ENCODE measurements around the gene KCNJ15.

Gene KCNJ15

DNA sequence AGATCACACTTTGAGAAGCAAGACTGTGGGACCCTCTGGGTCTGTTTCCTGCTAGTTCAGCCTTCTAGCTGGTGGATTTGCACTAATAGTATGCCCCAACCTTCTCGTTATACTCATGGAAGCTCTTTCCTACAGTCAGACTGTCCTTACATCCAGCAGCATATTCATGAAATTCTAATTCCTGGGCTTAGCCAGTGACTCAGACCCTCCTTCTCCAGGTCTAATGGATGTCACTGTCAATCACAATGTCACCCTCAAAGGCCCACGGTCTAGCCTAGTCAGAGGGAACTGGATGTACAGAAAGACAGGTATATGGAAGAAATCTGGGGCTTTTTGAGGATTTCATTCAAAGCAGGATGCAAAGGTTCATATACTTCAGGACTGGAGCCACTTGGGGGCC is 72.4 kb downstream of the KCNJ15 start:
- no peak for DNase-seq

DNA sequence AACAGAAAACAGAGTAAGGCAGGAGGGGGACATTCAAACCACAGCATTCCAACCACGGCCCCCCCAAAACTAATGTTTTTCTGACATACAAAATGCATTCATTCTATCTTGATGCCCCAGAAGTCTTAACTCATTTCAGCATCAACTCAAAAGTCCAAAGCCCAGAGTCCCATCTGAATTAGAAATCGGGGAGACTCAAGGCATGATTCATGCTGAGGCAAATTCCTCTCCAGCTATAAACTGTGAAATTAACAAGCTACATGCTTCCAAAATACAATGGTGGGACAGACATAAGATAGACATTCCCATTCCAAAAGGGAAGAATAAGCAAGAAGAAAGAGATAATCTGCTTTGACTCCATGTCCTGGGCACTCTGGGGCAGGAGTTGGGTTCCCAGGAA is 73.9 kb downstream of the KCNJ15 start:
- DNase-seq = no peak

DNA sequence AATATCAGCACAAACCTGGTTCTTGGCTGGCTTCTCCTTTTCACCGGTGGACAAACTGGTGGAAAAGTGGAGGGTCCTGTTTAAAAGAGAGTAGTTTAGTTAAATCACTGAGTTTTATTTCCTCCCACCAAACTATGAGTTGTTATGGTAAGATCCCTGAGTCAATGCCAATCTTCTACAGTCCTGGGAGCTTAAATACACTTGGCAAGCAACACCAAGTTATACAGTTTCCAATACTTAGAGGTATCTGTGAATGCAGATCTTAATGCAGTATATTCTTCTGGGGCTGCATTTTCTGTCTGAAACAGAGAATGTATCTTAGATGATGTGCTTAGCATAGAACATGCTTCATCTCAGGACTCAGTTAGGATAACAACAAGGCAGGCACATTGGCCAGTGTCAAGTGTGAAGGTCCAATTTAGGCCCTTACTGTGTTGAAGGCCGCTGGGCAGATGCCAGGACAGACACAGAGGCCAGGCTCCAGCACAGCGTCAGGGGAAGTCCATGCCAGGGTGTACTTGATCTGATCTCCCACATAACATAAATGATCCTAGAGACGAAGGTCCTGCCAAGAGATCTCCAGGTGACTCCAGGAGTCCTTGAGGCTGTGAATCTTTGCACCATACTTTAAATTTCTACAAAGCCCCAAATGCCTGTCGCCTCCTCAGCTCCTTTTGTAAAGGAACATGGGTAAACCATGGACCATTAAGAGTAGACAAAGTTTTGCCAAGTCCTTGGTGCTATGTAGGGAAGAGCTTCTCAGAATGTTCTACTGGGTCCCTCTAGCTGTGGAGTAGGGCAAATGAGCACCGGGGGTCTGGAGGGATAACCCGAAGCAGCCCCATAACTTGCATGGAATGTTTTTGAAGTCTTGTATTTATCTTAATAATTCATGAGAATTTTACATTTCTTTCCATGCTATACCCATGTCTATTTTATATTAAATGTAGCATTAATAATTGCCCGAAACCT is 76.8 kb downstream of the KCNJ15 start:
- no peak for DNase-seq

DNA sequence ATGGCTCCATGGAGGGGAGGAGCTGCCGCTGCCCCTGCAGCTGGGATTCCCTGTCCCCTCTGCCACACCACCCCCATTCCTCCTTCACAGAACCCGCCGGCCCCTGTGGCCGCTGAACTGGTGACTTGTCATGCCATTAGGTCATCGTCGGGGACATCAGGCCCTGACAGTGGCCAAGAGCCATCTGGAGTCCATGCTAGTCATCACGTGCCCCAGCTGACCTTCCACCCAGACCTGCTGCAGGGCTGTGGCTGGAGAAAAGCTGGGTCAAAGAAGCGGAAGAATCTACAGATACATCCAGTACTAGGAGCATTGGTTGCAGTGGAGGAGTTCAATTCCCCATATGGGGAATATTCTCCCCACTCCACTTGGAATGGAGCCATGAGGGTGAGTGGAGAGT is 78.1 kb downstream of the KCNJ15 start:
- no peak for DNase-seq

DNA sequence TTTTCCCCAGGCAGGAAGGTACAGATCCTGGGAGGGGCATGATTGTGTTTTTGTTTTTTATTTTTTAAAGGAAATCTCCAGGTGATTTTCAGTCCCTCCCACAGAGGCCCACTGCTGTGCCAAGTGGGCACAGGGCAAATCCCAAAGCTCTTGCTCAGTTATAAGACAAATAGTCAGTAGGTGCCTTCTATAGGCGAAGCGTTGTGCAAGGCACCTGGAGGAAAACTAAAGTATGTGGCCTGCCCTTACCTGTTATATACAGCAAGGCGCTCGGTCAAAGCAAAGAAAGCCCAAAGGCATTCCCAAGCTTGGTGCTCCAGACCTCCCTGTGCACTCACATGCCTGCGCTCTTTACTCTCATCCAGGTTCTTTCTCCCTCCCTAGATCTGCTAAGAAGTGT is 81.0 kb downstream of the KCNJ15 start:
- DNase-seq = no peak

DNA sequence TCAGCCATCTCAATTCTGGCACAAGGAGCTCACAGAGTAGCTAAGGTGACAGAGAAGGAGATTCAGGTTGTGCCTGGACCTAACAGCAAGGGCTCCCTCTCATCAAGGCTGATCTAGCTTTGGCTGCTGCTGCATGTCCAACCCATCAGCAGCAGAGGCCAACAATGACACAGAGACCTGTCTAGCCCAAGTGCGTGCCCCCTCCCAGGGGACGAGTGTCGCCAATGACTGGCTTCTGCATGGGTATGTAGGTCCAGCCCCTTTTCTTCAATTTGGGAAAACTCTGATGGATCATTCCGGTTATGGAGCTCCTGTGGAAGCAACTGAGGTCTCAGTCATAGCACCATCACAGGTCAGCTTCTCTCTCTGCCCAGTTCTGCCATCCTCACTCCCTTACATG is 83.3 kb downstream of the KCNJ15 start:
- DNase-seq = no peak

DNA sequence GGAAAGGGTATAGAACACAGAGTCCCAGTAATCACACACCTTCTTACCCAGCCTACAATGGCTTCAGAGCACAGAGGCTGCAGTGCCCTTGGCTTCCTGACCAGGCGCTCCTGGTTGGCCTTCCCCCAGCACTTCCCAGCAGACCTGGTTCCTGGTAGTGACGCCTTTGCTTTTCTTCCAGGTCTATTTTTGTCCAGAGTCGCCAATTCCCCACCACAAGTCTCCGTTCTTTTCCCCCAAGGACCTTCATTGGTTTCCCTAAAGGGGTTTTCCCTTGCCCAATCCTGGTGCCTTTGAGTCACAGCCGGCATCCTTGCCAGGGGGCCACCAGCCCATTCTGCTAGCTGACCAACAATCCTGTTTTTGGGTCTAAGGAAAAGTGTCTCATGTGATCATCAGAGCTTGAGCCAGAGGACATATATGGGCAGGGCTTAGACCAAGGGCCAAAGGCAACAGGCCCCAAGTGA is 84.8 kb downstream of the KCNJ15 start:
- DNase-seq = no peak

DNA sequence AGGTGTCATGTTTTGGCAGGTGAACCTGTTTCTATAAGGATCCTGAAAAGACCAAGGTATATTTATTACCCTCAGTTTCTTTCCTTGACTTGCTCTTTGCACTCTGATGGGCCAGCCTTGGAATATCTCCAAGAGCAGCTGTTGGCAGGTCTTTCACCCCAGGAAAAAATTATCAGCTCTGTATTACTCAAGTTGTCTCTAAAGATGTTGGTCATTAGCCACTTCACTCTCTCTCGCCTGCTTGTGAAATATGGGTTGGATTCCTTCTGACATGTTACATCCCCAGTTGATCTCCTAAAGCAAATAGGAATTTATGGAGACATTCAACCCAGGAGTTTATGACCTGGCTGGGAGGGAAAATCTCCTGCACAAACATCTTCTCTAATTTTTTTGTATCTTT is 85.9 kb downstream of the KCNJ15 start:
- no peak for DNase-seq

DNA sequence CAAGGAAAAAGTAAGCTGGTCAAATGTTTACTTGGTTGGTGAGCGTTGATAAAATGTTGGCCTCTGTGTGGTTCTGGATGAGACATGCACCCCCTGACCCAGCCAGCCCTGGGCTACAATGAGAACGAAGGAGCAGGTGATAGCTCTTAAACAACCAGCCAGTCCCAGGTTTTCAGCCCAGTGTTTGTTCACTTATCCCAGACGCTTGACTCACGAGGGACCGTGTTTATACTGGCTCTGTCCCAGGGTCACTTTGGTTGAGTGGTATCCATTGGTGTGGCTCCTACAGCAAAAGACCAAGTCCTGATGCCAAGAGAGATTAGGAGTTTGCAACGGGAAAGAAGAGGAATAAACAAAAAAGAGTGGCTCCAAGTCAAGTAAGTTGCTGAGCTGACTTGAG is 86.9 kb downstream of the KCNJ15 start:
- DNase-seq = peak; percentile 94

DNA sequence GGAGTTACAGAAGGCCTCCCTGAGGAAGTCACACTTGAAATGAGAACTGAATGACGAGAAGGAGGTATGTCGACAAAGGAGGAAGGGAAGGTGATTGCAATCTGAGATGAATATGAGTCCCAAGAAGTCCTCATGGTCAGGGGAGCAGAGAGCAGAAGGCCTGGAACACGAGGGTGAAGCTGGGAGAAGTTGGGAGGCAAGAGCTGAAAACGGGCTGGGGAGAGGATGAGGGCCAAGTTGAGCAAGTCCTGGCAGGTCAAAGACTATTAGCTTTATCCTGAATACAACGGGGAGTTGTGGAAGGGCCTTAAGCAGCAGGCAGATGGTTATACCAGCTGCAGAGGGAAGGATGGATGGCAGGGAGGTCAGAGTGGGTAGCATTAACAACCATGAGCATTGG is 89.5 kb downstream of the KCNJ15 start:
- DNase-seq = no peak

DNA sequence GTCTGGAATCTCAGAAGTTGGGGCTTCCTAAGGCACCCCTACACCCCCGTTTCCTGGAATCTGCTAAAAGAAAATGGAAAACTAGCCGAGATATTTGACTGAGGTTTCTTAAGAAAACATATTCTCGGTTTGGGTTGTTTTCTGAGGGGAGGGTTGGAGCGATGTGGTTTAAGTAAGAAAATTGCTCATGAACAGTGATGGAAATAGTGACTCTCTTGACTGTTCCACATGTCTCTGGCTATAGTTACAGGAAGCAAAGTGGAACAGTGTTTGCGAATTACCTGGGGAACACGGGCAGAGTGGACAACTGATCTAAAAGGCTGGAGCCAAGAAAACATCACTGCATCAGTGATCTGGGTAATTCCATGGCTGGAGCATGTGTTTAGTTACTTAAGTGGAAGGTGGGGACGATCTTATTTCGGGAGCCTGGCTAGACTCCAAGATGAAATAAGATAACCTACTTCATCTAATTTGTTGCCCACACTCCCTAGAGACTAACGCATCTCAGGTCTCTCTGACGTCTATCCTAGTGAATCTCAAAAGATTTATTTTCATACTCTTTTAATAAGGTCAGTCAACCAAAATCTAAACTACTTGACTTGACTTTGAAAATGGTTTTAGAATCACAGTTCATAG is 92.4 kb downstream of the KCNJ15 start:
- DNase-seq = peak; percentile 19

DNA sequence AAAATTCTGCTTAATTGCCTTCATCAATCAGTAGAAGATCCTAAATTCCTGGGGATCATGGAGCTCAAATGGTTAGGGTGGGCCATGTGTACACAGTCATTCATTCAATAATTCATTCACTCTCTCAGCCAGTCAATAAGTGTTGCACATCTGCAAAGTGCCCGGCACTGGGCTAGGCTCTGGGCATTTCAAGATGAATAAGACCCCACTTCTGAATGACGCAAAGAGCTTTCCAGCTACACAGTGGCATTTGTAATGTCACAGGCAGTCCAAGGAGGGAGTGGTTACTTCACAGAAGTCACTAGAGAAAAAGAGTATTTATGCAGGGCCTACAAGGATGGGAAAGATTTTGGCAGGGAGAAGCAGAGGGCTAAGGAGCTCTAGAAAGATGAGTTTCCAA is 93.2 kb downstream of the KCNJ15 start:
- no peak for DNase-seq

DNA sequence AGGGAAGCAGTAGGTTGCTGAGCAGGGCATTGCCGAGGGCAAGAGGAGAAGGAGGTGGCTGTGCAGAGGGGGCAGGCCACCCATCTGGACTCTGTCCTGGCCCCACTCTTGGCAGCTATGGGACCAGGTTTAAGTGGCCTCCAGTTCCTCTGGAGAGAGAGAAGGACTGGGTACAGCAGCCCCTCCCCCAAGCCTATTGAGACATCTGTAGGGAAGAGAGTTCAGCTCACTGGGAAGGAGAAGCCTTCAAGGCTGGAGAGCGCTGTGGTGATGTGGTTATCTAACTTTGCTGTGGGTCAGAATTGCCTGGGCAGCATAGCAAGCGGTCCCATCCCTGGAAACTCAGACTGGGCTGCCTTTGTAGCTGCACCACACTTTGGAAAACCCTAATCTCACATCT is 93.9 kb downstream of the KCNJ15 start:
- no peak for DNase-seq

DNA sequence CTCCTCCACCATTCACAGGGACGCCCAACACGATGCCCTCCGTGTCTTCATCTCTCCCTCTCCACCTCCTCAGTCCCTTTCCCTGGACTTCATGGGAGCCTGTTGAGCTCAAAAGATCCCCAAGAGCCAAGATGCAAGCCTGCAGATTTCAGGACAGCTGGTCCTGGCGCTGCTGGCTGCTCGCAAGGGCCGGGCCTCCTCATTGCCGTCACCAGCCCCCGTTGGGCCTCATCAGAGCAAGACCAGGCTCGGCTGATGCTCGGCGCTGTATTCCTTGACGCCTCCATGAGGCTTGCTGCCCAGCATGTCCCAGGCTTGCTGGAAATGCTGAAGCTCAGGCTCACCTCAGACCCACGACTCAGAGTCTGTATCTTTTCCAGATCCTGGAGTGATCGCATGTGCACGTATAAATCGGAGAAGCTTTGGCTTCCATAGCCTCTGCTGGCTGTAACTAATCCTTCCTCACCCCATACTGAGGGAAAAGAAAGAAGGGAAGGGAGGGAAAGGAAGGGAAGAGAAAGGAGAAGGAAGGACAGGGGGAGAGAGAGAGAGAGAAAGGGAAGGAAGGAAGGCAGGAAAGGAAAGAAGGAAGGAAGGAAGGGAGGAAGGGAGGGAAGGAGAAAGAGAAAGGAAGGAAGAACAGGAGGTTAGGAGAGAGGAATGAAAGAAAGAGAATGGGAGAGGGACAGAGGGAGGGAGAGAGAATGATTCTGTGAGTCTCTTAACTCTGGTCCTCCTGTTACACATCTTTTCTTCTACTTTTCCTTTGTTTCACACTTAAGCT is 94.6 kb downstream of the KCNJ15 start:
- DNase-seq = no peak

DNA sequence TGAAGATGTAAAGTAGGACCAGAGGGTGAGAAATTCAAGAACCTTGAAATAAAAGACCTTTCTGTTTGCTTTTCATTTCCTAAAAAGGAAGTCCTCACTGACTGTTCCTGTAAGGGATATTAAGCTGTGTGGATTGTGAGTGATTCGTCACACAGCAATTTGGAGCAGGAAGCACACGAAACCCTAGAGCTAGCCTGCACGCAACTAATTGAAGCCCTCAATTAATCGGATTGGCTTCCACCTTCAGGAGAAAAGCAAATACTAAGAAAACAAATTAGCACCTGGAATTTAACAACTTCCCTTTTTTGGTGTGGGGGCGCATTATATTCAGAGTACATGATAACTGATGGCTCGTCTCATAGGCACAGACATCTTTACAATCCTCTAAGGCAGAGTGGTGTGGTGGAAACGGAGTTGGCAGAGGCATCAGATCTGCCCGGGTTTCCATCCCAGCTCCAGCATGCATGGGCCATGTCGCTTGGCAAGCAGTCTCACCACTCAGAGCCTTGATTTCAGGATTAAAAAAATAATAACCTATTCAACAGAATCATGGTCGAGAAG is 95.2 kb downstream of the KCNJ15 start:
- peak; percentile 37 for DNase-seq

DNA sequence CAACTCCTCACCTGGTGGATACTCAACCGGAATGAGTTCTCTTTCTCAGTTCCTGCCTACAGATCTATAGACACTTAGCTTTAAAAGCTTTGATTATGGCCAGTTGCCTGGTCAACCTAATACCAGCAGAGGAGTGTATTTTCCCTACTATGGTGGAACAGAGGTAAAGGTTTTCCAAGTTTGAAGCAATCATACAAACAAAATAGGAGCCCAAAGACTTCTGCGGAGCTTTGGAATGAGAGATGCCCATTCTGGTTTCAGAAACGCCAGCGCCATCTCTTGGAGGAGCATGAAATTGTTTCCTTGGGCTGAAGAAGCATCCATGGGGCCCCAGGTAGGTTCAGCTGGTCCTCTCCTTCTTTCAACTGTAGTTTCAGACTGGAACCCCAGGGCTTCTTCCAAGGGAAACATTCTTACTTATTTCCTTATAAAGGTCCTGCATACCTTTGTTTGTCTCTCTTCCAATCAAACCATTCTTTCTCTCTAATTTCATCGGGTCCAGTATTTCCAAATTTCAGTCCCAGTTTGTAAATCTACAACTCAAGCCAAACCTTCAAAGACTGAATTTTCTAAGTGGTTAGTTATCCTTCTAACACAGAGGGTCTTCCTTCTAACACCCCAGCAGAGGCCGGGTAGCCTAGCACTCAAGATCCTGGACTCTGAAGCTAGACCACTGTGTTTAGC is 95.9 kb downstream of the KCNJ15 start:
- peak; percentile 61 for DNase-seq

DNA sequence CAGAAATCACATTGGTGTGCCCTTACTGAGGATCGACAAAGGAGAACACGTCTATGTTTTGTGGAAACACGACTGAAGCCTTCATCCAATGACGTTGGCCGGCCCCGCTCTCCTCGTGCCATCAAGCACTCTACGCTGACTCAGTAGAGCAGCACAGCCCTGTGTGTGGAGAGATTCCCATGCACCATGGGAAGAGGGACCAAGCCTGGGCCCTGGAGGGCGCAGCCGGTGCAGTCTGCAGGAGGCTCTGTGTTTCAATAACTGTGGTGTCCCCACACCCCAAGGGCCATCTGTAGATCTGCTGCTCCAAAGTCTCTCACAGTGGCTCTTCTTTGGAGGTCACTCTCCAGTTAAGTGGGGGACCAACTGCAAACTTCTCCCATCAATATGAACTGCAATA is 97.4 kb downstream of the KCNJ15 start:
- DNase-seq = no peak

DNA sequence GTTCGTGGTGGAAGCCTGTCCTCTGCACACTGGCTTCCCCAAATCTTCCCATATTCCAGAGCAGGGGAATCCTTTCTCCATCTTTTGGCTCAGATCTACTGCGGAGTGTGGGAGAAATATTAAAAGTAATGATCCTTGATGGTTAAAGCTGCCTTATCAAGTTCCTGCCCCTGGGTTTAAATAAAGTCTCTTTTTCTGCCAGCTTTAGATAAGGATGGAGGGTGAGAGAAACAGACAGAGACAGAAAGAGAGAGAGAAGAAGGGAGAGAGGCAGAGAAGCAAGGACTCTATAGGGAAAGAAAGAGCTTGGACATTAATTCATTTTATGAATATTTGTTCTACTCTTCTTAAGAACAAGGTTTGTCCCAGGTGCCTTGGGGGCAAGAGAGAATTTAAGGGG is 98.0 kb downstream of the KCNJ15 start:
- DNase-seq = no peak

DNA sequence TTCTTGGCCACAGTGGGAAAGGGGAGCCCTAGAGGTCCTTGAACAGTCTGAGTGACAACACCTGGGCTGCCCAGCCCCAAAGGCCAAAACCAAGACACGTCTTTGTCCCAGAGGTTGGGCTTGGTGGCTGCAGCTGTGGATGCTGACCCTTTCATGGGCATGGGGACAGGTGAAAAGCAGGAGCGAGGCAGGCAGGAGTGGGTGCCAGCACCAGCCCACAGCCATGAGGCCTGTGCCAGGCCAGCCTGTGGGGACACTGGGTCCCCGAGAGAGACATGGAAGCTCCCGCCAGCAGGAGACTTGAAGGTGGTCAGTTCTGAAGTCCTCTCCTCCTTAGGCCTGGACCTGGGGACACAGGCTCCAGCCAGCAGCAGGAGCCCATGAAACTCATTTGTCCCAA is 98.6 kb downstream of the KCNJ15 start:
- DNase-seq = no peak

DNA sequence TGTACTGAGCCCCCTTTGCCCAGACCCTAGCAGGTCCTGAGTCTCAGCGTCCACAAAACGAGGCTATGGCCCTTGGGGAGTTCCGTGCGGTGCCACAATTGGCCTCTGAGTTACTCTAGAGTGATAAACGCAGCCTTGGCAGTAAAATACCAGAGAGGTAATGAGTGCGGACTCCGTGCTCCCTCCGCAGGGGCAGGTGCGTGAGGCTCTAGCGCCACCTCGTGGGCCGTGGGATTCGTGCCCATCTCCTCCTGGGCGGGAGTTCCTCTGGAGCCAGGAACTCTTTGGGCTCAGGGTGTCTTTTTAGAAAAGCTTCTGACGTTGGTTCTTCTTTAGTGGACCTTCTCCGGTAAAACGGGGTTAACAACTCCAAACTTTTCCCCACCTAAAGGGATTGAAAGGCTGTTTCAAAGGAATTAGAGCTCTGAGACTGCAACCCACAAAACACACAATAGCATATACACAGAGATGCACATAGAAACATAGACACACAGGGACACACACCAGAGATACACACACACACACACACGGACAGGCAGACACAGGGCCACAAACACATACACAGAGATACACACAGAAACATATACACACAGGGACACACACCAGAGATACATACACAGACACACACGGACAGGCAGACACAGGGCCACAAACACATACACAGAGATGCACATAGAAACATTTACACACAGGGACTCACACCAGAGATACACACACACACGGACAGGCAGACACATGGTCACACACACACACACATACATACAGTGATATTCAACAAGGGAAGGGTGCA is 99.4 kb downstream of the KCNJ15 start:
- DNase-seq = peak; percentile 67

All from NCI-H1092 (cell line).